Ectodermal cell (in vitro differentiated cells): ENCODE data around the gene ZBTB21.
A peak's percentile ranks its signal among the peaks of the same experiment; 100 is the strongest.
"Not testable (repeated sequence)": the region's sequence is repeated elsewhere in the genome, so short reads cannot be mapped to it uniquely, and the experiment has no call there.

Experiments used
- H3K27ac ChIP-seq: 2 replicates; pipeline ENCODE4 v1.7.0; 2013; ENCODE audit warnings: mild to moderate bottlenecking, low read depth, low read length; ENCODE audit not compliant: insufficient read depth, poor library complexity, severe bottlenecking
- H3K27me3 ChIP-seq: 2 replicates; pipeline ENCODE4 v1.7.0; 2013; ENCODE audit warnings: mild to moderate bottlenecking, low read length; ENCODE audit not compliant: insufficient read depth, control insufficient read depth, poor library complexity, severe bottlenecking
- H3K36me3 ChIP-seq: one replicate; pipeline ENCODE4 v1.7.0; 2013; ENCODE audit warnings: low read length; ENCODE audit not compliant: control insufficient read depth, insufficient read depth
- H3K4me1 ChIP-seq: one replicate; pipeline ENCODE4 v1.7.0; 2013; ENCODE audit warnings: low read length; ENCODE audit not compliant: control insufficient read depth, insufficient read depth
- H3K4me3 ChIP-seq: 2 replicates; pipeline ENCODE4 v1.7.0; 2013; ENCODE audit warnings: low read depth, low read length, control low read depth; ENCODE audit not compliant: insufficient read depth
- H3K9me3 ChIP-seq: 2 replicates; pipeline ENCODE4 v1.7.0; 2013; ENCODE audit warnings: mild to moderate bottlenecking, low read length, moderate library complexity; ENCODE audit not compliant: control insufficient read depth
- WGBS, 2 experiments: methylation state at CpG; one replicate each; pipeline ENCODE4 v1.1.7; 2013; ENCODE audit warnings: missing lambda C conversion rate in 2 of 2; 5-methylcytosine and 5-hydroxymethylcytosine counted together

ZBTB21 gene

DNA sequence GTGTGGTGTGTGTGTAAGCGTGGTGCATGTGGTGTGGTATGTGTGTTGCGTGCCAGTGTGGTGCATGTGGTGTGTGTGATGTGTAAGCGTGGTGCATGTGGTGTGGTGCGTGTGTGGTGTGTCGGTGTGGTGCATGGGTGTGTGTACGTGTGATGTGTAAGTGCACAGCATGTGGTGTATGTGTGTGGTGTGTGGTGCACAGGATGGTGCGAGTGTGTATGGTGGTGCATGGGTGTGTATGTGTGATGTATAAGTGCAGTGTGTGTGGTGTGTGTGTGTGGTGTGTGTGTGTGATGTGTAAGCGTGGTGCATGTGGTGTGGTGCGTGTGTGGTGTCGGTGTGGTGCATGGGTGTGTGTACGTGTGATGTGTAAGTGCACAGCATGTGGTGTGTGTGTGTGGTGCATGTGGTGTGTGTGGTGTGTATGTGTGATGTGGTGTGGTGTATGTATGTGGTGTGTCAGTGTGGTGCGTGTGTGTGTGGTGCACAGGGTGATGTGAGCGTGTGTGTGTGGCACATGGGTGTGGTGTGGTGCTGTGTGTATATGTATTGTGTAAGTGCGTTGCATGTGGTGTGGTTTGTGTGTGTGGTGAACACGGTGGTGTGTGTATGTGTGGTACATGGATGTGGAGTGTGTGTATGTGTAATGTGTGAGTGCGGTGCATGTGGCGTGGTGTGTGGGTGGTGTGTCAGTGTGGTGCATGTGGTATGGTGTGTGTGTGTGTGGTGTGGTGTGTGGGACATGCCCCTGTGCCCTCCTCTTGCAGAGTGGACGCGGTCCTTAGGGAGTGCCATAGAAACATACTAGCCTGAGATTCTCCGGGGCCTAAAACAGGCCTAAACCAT, 55.3 kb downstream of the ZBTB21 start:
- Histone ChIP-seq H3K27me3 (peaks cover 32% of the 10 kb centered on the region), H3K9me3 (no peaks in the 10 kb centered on the region), H3K4me1 (peaks cover 24% of the 10 kb centered on the region), H3K4me3 (no peak overlapping the region), H3K36me3 (no peaks in the 10 kb centered on the region), H3K27ac (no peak overlapping the region)
- 94 to 95% methylated on average over 20 of the region's 20 CpGs for WGBS, 2 experiments

DNA sequence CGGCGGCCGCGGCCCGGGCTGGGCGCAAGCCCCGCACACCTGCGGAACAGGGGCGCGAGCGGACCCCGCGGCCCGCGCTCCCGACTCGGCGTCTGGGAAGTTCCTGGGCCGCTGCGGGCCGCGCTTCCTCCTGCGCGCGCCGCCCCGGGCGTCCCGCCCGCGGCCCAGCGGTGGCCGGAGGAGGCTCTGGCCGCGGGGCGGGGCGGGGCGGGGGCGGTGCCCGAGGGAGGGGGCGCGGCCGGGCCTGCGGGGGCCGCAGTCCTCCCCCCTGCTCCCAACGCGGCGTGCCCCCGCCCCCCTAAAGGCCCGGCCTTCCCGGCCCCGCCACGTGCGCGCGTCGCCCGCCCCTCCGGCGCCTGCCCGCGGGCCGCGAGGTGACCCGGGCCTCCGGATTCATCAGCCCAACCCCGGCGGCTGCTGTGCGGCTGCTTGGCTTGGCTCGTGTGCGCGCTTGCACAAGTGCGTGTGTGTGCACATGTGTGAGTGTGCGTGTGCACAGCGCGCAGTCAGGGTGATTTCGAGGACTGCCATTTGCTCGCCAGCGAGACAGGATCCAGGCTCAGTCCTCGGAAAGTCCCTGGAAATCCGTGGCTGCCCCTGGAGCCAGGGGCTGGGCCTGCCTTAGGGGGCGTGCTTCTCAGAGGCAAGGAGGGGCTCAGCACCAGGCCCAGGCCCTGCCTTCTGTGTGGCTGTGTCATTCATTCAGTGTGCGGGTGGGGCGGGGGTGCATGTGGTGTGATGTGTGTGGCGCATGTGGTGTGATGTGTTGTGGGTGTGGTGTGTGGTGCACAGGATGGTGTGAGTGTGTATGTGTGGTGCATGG, 56.1 kb downstream of the ZBTB21 start, which contains the start of gene C2CD2:
Gene C2CD2, minus strand, starts transcription at position 188 of the 823 bp plus-strand sequence. CDS start 370 bp downstream, outside the sequence.
- H3K27ac ChIP-seq: no peak within 1 kb of the TSS

DNA sequence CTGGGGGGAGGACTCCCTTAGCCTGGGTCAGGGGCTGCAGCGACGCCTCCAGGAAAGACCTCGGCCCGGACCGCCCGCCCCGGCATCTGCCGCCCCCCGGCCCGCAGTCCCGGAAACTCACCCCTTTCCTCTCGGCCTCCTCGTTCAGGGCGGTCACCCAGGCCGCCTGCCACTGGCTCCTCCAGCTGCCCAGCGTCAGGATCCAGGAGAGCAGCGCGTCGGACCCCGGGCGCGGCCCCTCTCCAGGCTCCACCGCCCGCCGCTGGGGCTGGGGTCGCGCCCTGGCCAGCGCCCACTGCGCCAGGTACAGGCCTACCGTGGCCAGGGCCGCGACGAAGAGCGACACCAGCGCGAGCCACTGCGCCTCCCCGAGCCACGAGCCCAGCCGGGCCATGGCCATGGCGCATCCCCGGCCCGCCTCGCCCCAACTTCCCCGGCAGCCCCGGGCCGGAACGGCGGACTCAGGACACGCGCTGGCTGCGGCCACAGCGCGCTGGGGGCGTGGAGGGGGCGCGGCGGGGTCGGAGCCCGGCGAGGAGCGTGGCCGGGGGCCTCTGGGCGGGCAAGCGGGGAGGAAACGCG, 56.8 kb downstream of the ZBTB21 start:
- H3K27ac ChIP-seq: no peak overlapping the region
- H3K36me3 ChIP-seq: no peaks in the 10 kb centered on the region
- peaks cover 32% of the 10 kb centered on the region for H3K27me3 ChIP-seq
- H3K4me1 ChIP-seq: peaks cover 24% of the 10 kb centered on the region
- H3K4me3 ChIP-seq: peak overlapping the region; percentile 56
- no peaks in the 10 kb centered on the region for H3K9me3 ChIP-seq
- WGBS, 2 experiments: 1% methylated on average over 67 of the region's 67 CpGs

More for the DNA sequence above, 56.1 kb downstream of the ZBTB21 start, which contains the start of gene C2CD2:
- WGBS, 2 experiments: 6% methylated on average over 85 of the region's 85 CpGs
- Histone ChIP-seq H3K36me3 (no peaks in the 10 kb centered on the region), H3K9me3 (no peaks in the 10 kb centered on the region), H3K4me3 (peak within 1 kb of the TSS; percentile 56), H3K4me1 (peaks cover 24% of the 10 kb centered on the region), H3K27me3 (peaks cover 32% of the 10 kb centered on the region)

DNA sequence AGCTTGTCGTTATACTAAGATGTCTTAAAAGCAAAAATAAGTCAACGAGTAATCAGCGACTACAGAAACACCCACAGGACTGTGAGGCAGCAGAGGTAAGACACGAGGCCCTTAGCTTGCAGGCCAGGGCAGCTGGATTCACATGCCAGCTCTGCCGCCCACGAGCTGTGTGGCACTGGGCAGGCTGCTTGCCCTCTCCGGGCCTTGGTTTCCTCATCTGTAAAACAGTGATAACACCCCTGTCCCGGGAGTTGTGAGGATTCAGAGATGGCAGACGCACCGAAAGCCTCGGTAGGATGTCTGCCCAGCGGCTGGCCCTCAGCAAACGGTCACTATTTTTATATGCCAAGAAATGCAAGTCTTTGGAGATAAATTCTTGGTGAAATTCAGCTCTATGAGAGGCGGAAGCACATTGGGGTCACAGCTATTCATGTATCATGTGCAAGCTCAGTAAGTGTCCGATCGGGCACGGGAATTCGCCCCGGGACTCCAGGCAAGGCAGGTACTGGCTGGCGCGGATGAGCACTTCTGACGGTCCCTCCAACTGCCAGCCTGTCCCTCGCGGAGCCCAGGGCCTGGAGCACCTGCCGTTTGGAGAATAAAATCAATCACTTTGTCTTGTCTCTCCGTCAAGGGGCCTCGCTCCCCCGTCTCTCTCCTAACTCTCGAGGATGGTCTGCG, 57.5 kb downstream of the ZBTB21 start:
- peaks cover 32% of the 10 kb centered on the region for H3K27me3 ChIP-seq
- H3K9me3 ChIP-seq: no peaks in the 10 kb centered on the region
- H3K4me1 ChIP-seq: peaks cover 28% of the 10 kb centered on the region
- 44 to 46% methylated on average over 30 of the region's 30 CpGs for WGBS, 2 experiments
- no peak overlapping the region for H3K27ac ChIP-seq
- H3K4me3 ChIP-seq: peak overlapping the region; percentile 56
- H3K36me3 ChIP-seq: no peaks in the 10 kb centered on the region

DNA sequence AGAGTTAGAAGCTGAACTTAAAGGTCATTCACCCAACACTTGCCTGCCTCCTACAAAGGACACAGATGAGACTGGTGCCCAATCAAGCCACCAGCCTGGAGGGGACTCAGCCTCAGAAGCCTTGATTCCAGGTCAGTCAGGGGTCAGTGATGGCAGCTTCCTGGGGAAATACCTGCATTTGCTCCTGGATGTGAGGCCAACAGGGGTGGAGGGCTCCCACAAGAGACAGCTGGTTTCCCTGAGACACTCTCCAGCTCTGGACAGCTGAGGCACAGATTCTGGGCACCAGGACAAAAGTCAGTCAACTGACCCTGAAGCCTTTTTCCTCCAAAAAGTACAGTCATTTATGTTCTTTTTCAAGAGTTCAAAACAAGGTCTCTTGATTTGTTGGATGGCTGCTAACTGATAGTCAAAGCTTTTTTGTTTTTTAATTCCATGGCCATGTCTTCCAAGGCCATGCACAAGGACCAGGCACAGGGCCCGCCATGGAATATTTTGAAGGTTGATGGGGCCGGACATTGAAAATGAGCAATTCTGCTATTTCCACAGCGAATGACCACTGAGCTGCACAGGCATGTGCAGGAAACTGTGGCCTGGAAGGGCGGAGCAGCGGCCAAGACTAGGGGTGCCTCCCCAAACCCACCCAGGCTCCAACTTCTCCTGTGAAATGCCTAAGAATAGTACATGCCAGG, 58.1 kb downstream of the ZBTB21 start:
- Histone ChIP-seq H3K4me1 (peaks cover 28% of the 10 kb centered on the region), H3K27me3 (peaks cover 32% of the 10 kb centered on the region), H3K4me3 (no peak overlapping the region), H3K9me3 (no peaks in the 10 kb centered on the region), H3K27ac (no peak overlapping the region), H3K36me3 (no peaks in the 10 kb centered on the region)
- WGBS, 2 experiments: 95 to 96% methylated on average over 5 of the region's 5 CpGs

DNA sequence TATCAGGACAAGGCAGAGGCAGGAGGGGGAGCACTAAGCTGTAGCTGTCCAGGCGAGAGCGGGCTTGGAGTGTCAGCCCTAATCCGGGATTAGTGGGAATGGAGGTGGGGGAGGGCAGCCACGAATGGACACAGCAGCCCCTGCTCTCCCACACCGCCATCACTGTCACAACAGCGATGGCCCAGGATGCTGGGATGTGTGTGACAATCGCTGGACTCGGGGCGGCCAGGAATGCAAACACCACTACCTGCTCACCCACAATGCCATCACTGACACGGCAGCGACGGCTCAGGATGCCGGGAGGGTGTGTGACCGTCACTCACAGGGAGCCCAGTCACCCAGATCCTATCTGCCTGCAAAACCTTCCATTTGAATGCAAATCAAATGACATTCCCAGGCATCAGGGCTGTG, 59.2 kb downstream of the ZBTB21 start:
- Histone ChIP-seq H3K27me3 (peaks cover 32% of the 10 kb centered on the region), H3K27ac (no peak overlapping the region), H3K4me1 (peaks cover 28% of the 10 kb centered on the region)

DNA sequence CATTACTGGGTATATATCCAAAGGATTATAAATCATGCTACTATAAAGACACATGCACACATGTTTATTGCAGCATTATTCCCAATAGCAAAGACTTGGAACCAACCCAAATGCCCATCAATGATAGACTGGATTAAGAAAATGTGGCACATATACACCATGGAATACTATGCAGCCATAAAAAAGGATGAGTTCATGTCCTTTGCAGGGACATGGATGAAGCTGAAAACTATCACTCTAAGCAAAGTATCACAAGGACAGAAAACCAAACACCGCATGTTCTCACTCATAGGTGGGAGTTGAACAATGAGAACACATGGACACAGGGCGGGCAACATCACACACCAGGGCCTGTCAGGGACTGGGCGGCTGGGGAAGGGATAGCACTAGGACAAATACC, 60.5 kb downstream of the ZBTB21 start:
- Histone ChIP-seq H3K4me1 (peaks cover 28% of the 10 kb centered on the region), H3K27me3 (peaks cover 32% of the 10 kb centered on the region)
- H3K27ac ChIP-seq, H3K36me3 ChIP-seq, H3K4me3 ChIP-seq, H3K9me3 ChIP-seq: not testable (repeated sequence)
- WGBS, 2 experiments: 93 to 100% methylated on average over 3 of the region's 3 CpGs

More for the DNA sequence above, 59.2 kb downstream of the ZBTB21 start:
- Histone ChIP-seq H3K4me3 (no peak overlapping the region), H3K36me3 (no peaks in the 10 kb centered on the region), H3K9me3 (no peaks in the 10 kb centered on the region)
- WGBS, 2 experiments: 14 to 16% methylated on average over 14 of the region's 14 CpGs

DNA sequence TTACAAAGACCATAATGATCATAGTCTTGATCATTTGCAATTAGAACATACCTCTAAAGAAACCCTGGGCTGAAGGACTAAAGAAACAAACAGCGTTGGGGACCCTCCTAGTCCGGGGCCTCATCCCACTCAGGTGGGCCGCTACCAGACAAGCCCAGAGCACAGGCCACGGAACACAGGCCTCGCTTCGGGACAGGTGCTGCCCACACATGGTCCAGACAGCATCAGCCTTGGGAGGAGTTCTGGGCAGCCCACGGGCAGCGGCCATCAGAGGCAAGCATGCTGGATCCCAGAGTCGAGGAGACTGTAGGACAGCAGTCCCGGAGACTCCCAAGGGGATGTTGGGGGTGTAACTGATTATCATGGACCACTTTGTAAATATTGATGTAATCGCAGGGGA, 61.3 kb downstream of the ZBTB21 start:
- Histone ChIP-seq H3K4me1 (peaks cover 28% of the 10 kb centered on the region), H3K4me3 (no peak overlapping the region), H3K9me3 (no peaks in the 10 kb centered on the region), H3K27ac (no peak overlapping the region), H3K27me3 (peaks cover 32% of the 10 kb centered on the region), H3K36me3 (no peaks in the 10 kb centered on the region)
- 95 to 97% methylated on average over 11 of the region's 11 CpGs for WGBS, 2 experiments

DNA sequence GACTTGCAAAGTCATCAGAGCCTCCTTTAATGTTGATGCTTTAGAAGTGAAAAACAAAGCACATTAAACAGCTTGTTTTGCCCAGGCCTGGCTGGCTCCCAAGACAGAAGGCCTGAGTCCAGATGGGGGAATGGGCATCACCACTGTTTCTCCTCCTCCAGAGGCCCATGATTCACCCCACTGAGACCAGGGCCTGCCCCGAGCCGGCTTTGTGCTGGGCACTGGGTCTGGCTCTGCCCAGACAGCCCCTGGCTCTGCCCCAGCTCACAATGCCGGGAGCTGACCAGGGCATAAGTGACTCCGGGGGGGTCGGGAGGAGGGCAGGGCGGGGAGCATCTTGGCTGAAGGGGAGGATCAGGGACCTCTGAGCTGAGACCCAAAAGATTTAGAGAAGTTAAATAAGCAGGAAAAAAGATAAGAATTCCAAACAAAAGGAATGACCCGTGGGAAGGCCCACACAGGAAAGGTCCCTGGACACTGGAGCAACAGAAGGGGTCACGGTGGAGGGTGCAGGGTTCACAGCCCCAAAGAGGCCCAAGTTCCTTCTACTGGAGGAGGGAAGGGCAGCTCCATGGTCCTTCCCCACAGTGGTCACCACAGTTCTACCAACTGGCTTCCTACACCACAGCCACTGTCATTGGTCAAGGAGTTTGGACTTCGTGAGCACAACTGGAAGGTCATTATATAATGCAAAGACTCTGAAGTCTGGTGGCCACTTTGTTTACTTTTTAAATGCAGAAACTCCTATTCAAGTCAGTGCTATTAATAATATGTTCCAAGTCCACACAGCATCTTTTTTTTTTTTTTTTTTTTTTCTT, 61.9 kb downstream of the ZBTB21 start:
- H3K4me3 ChIP-seq: no peak overlapping the region
- no peaks in the 10 kb centered on the region for H3K9me3 ChIP-seq
- peaks cover 28% of the 10 kb centered on the region for H3K27me3 ChIP-seq
- WGBS, 2 experiments: 93 to 94% methylated on average over 9 of the region's 9 CpGs
- no peaks in the 10 kb centered on the region for H3K36me3 ChIP-seq
- no peak overlapping the region for H3K27ac ChIP-seq
- peaks cover 28% of the 10 kb centered on the region for H3K4me1 ChIP-seq
